Stimulated activated CD8-positive, alpha-beta memory T cell treated with anti-CD3 and anti-CD28 coated beads, Interleukin-2, amount 100 ng/mL, for 1 hour (primary cell): ENCODE results near the gene MB21D2.
"Not testable (repeated sequence)": the region's sequence is repeated elsewhere in the genome, so short reads cannot be mapped to it uniquely, and the experiment has no call there.

Source experiments
- DNase-seq, 2 donors: peaks; one replicate each; pipeline ENCODE4 v3.0.0-alpha.2; 2020; ENCODE audit warnings: low read depth in 2 of 2

MB21D2 gene

GRCh38 chr3:192812743-192813383 is 104.8 kb downstream of the MB21D2 start:
- DNase-seq, result no peak

GRCh38 chr3:192805711-192806110 is 111.9 kb downstream of the MB21D2 start:
- no peak for DNase-seq

- no peak for DNase-seq
These were observed 113.2 kb downstream of the MB21D2 start for GRCh38 chr3:192804502-192804901.

GRCh38 chr3:192802957-192803899 is 114.4 kb downstream of the MB21D2 start:
- DNase-seq, result no peak

GRCh38 chr3:192801985-192802384 is 115.7 kb downstream of the MB21D2 start:
- no peak for DNase-seq

GRCh38 chr3:192799721-192800120 is 117.9 kb downstream of the MB21D2 start:
- no peak for DNase-seq

GRCh38 chr3:192795021-192795420 is 122.6 kb downstream of the MB21D2 start:
- no peak for DNase-seq

- DNase-seq, result no peak
These were observed 123.4 kb downstream of the MB21D2 start for GRCh38 chr3:192794216-192794615.

GRCh38 chr3:192788816-192789515 is 128.7 kb downstream of the MB21D2 start:
- not testable (repeated sequence) for DNase-seq

GRCh38 chr3:192778508-192778907 is 139.1 kb downstream of the MB21D2 start:
- DNase-seq, result no peak

- not testable (repeated sequence) for DNase-seq
These were observed 143.3 kb downstream of the MB21D2 start for GRCh38 chr3:192774341-192774740.

GRCh38 chr3:192772240-192772894 is 145.3 kb downstream of the MB21D2 start:
- no peak for DNase-seq

GRCh38 chr3:192758654-192759053 is 159.0 kb downstream of the MB21D2 start:
- no peak for DNase-seq

- DNase-seq, result no peak
These were observed 166.5 kb downstream of the MB21D2 start for GRCh38 chr3:192751148-192751547.

- DNase-seq, result no peak
These were observed 167.5 kb downstream of the MB21D2 start for GRCh38 chr3:192750201-192750600.

- DNase-seq, result no peak
These were observed 169.9 kb downstream of the MB21D2 start for GRCh38 chr3:192747746-192748145.

GRCh38 chr3:192747145-192747544 is 170.5 kb downstream of the MB21D2 start:
- DNase-seq, result no peak
